ENCODE measurements around the gene OSBPL10.

OSBPL10 gene

DNA sequence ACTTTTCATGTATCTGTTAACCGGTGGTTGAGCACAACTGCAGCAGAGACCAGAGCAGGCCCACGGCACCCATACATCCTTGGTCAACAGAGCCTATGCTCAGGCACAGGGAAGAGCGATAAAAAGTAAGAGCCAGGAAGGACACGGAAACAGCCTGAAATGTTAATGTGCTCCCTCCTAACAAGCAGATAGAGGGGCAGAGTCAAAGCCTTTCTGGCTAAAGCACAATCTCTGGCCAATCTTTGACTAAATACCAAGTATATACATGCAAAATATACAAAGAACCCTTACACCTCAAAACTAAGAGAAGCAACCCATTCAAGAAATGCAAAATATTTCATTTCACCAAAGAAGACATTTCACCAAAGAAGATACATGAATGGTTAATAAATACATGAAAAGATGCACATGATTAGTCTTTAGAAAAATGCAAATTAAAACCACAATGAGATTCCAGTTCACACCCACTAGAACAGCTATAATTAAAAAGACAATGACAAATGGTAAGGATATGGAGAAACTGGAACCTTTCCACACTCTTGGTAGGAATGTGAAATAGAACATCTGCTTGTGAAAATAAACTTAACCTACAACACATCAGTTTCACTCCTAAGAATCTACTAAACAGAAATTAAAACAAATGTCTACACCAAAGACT lies 88.0 kb downstream of the OSBPL10 start:
- no peak for DNase-seq (ENCODE audit: low read depth)
- no peak overlapping the region for H3K4me3 ChIP-seq (replicated peaks; ENCODE audit: low read depth, low read length)
- TF ChIP-seq, protein P1, sequence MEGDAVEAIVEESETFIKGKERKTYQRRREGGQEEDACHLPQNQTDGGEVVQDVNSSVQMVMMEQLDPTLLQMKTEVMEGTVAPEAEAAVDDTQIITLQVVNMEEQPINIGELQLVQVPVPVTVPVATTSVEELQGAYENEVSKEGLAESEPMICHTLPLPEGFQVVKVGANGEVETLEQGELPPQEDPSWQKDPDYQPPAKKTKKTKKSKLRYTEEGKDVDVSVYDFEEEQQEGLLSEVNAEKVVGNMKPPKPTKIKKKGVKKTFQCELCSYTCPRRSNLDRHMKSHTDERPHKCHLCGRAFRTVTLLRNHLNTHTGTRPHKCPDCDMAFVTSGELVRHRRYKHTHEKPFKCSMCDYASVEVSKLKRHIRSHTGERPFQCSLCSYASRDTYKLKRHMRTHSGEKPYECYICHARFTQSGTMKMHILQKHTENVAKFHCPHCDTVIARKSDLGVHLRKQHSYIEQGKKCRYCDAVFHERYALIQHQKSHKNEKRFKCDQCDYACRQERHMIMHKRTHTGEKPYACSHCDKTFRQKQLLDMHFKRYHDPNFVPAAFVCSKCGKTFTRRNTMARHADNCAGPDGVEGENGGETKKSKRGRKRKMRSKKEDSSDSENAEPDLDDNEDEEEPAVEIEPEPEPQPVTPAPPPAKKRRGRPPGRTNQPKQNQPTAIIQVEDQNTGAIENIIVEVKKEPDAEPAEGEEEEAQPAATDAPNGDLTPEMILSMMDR (IDR thresholded peaks at IDR 0.05; ENCODE audit: low read length, missing control alignments): no peak

DNA sequence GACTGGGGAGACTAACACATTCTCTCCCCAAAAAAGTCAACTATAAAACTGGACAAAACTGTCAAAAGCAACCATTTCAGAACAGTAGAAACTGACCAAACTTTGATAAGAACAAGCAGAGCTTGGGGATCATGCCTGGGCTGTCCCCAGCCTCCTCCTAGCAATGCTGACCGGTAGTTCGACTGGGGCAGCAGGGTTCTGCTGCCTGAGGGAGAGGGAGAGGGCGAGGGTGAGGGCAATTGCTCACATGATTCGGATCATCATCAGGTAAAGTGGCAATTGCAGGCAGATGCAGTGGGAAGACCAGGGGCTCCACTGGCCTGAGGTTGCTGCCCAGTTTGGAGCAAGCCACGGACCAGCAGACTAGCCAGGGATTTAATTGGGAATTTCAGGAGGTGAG lies 88.6 kb downstream of the OSBPL10 start:
- DNase-seq (ENCODE audit: low read depth): no peak
- H3K4me3 ChIP-seq (replicated peaks; ENCODE audit: low read depth, low read length): no peak overlapping the region
- TF ChIP-seq, protein P1 (IDR thresholded peaks at IDR 0.05; ENCODE audit: low read length, missing control alignments): no peak

DNA sequence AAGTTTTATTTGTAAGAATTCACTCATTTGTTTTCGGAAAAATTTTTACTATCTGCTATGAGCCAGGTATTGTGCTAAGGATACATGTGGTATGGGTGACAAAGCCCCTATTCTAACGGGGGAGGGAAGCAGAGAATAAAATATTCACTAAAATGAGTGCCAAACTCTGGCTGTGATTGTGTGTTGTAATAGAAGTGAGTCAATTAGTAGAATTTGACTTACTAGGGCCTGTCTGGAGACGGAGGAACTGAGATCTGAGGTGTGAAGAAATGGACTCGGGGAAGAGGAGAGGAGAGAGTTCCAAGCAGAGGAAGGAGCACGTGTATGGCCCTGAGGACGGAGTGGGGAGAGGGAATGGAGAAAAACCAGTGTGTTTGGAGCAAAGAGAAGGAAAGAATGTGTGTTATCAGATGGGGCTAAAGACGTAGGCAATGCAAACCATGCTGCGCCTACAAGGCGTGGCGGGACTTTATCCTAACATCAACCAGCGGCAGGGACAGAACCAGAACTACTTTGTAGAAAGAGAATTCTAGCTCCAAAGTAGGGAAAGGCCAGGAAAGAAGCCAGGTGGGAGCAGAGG lies 89.1 kb downstream of the OSBPL10 start:
- no peak overlapping the region for H3K4me3 ChIP-seq (replicated peaks; ENCODE audit: low read depth, low read length)
- no peak for DNase-seq (ENCODE audit: low read depth)
- TF ChIP-seq, protein P1 (IDR thresholded peaks at IDR 0.05; ENCODE audit: low read length, missing control alignments): no peak

DNA sequence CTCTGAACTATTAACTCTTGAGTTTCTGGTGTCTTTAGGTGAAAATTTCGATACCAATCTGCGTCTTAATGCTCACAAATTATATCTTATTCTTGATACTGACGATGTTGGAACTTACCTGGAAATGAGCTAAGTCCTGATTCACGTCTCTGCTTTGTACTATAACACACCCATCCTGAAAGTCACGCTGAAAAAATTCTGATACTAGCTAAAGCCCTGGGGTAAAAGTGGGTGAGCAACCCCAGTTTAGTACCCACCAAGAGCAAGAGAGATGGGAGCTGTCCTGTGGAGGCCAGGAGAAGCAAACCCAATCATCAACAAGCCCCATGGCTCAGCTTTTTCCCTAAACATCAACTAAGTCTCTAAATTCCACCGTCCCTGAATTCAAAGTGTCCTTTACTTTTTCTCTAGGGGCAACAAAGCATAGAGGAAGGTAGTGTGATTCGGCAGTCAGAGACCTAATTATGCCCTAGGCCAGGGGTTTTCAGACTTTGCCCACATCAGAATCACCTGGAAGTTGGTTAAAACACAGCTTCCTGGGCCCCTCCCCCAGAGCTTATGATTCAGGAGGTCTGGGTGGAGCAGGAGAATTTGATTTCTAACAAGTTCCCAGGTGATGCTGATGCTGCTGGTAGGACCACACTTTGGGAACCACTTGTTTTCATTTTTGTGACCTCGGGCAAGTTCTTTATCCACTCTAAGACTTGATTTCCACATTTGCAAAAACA lies 90.2 kb downstream of the OSBPL10 start:
- no peak overlapping the region for H3K4me3 ChIP-seq (replicated peaks; ENCODE audit: low read depth, low read length)
- TF ChIP-seq, protein P1 (IDR thresholded peaks at IDR 0.05; ENCODE audit: low read length, missing control alignments): no peak
- no peak for DNase-seq (ENCODE audit: low read depth)

DNA sequence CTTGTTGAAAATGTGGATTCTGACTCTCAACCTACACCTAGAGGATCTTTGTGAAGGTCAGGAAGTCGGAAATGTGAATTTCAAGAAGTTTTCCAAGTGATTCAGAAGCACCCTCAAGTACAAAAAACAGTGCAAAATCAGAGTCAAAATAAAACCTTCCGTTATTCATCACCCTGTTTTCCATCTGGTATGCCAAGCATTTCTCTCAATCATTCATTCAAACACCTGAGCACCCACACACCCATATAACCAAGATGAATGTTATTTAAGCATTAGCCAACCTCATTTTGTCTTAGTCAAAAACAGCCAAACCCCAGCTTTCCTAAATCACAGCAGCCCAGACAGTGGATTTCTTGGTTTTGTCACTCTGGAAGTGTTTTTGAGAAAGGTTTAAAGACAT lies 91.1 kb downstream of the OSBPL10 start:
- TF ChIP-seq, protein P1 (IDR thresholded peaks at IDR 0.05; ENCODE audit: low read length, missing control alignments): no peak
- DNase-seq (ENCODE audit: low read depth): no peak
- H3K4me3 ChIP-seq (replicated peaks; ENCODE audit: low read depth, low read length): no peak overlapping the region

DNA sequence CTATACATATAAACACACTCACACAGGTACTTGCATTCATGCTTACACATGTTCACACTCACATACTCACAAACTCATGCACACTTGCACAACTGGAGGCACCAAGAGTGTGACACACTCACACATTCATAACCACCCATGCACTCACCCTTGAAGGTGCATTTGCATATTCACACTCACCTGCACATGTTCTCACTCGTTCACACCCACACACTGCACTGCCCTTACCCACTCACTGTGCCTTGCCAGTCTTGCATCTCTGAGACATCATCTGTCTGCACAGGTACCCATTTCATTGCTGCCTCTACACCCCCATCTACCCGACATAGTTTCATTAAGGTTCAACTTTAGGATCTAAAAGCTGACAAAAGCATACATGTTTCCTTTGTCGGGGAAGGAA lies 95.8 kb downstream of the OSBPL10 start:
- no peak overlapping the region for H3K4me3 ChIP-seq (replicated peaks; ENCODE audit: low read depth, low read length)
- TF ChIP-seq, protein P1 (IDR thresholded peaks at IDR 0.05; ENCODE audit: low read length, missing control alignments): no peak
- no peak for DNase-seq (ENCODE audit: low read depth)
